CD14-positive monocyte (primary cell): ENCODE measurements around the gene MYO6. TPM values are rescaled to one million over a fixed set of nuclear protein-coding genes. Genes with fewer than 3 reads are reported as not detected.

ENCODE experiments used
- DNase-seq, 3 donors: peaks; one replicate each; pipeline ENCODE4 v3.0.0-alpha.2; 2011 to 2022
- H2AFZ ChIP-seq: 2 replicates; pipeline ENCODE4 v1.6.0; 2012; ENCODE audit warnings: mild to moderate bottlenecking, low read depth, low read length, inconsistent platforms; ENCODE audit not compliant: insufficient read depth, poor library complexity, severe bottlenecking
- H3K27ac ChIP-seq, 2 donors: 1 replicate in 1 of 2; 2 replicates in 1 of 2; pipeline ENCODE4 v1.5.1; 2012 to 2013; ENCODE audit warnings: low read length in 2 of 2, control low read depth in 1 of 2, inconsistent platforms in 1 of 2, low read depth in 1 of 2, mild to moderate bottlenecking in 1 of 2
- H3K27me3 ChIP-seq, 2 donors: one replicate each; pipeline versions ENCODE4 v1.6.0 to v1.6.1; 2011 to 2013; ENCODE audit warnings: low read length in 2 of 2; ENCODE audit not compliant: control insufficient read depth in 2 of 2, insufficient read depth in 2 of 2
- H3K36me3 ChIP-seq, 2 donors: replicated peaks in 1 of 2; 1 replicate in 1 of 2; 2 replicates in 1 of 2; pipeline versions ENCODE4 v1.5.1 to v1.6.1; 2012 to 2013; ENCODE audit warnings: low read length in 2 of 2, control low read depth in 1 of 2, inconsistent platforms in 1 of 2, mild to moderate bottlenecking in 1 of 2; ENCODE audit not compliant: insufficient read depth in 2 of 2, control insufficient read depth in 1 of 2
- H3K4me1 ChIP-seq, 2 donors: 1 replicate in 1 of 2; 2 replicates in 1 of 2; pipeline versions ENCODE4 v1.5.1 to v1.6.1; 2012 to 2013; ENCODE audit warnings: low read length in 2 of 2, control low read depth in 1 of 2, inconsistent platforms in 1 of 2, mild to moderate bottlenecking in 1 of 2, moderate library complexity in 1 of 2; ENCODE audit not compliant: insufficient read depth in 2 of 2, control insufficient read depth in 1 of 2
- H3K4me2 ChIP-seq: replicated peaks from 2 replicates; pipeline ENCODE3; 2012; ENCODE audit warnings: low read length, moderate library complexity, mild to moderate bottlenecking; ENCODE audit not compliant: poor library complexity, severe bottlenecking; ENCODE audit errors: extremely low read depth
- H3K4me3 ChIP-seq, 3 experiments: fragments of 200-600 bp in 1 of 3; sonication (generic) in 1 of 3; replicated peaks in 1 of 3; 1 replicate in 2 of 3; 2 replicates in 1 of 3; pipeline ENCODE4 v1.5.1; 2011 to 2013; ENCODE audit warnings: low read length in 3 of 3, mild to moderate bottlenecking in 3 of 3, control low read depth in 2 of 3, low read depth in 2 of 3, inconsistent platforms in 1 of 3, moderate library complexity in 1 of 3
- H3K79me2 ChIP-seq: 2 replicates; pipeline ENCODE4 v1.6.0; 2012; ENCODE audit warnings: mild to moderate bottlenecking, control low read depth, inconsistent platforms, low read length, moderate library complexity; ENCODE audit not compliant: insufficient read depth
- H3K9ac ChIP-seq: 2 replicates; pipeline ENCODE4 v1.6.0; 2017; ENCODE audit warnings: low read length, mild to moderate bottlenecking; ENCODE audit not compliant: insufficient read depth, poor library complexity, severe bottlenecking
- H3K9me3 ChIP-seq, 2 donors: replicated peaks in 1 of 2; 1 replicate in 1 of 2; 2 replicates in 1 of 2; pipeline versions ENCODE4 v1.5.1 to v1.6.1; 2012 to 2013; ENCODE audit warnings: low read length in 2 of 2, control low read depth in 1 of 2; ENCODE audit not compliant: control insufficient read depth in 1 of 2, insufficient read depth in 1 of 2
- H4K20me1 ChIP-seq: 2 replicates; pipeline ENCODE4 v1.6.0; 2012; ENCODE audit warnings: mild to moderate bottlenecking, low read length, control low read depth, moderate library complexity; ENCODE audit not compliant: insufficient read depth
- H3K27ac Mint-ChIP-seq, 7 donors: one replicate each; pipeline ENCODE4 v1.8.0; 2020; ENCODE audit warnings: mild to moderate bottlenecking in 7 of 7, mixed read lengths in 7 of 7, moderate library complexity in 6 of 7, inconsistent platforms in 2 of 7
- H3K27me3 Mint-ChIP-seq, 3 donors: one replicate each; pipeline ENCODE4 v1.8.0; 2021 to 2022; ENCODE audit warnings: low read depth in 3 of 3, mild to moderate bottlenecking in 3 of 3, mixed read lengths in 3 of 3, moderate library complexity in 3 of 3, inconsistent platforms in 1 of 3
- H3K36me3 Mint-ChIP-seq, 2 donors: one replicate each; pipeline ENCODE4 v1.8.0; 2020; ENCODE audit warnings: mixed read lengths in 2 of 2, inconsistent platforms in 1 of 2, mild to moderate bottlenecking in 1 of 2
- H3K4me1 Mint-ChIP-seq: one replicate; pipeline ENCODE4 v1.8.0; 2020; ENCODE audit warnings: mild to moderate bottlenecking, mixed read lengths
- H3K4me3 Mint-ChIP-seq, 2 donors: one replicate each; pipeline ENCODE4 v1.8.0; 2020; ENCODE audit warnings: mild to moderate bottlenecking in 2 of 2, mixed read lengths in 2 of 2, moderate library complexity in 1 of 2
- H3K9me3 Mint-ChIP-seq, 7 donors: one replicate each; pipeline ENCODE4 v1.8.0; 2020 to 2022; ENCODE audit warnings: mixed read lengths in 7 of 7, mild to moderate bottlenecking in 6 of 7, moderate library complexity in 6 of 7, inconsistent platforms in 2 of 7
- WGBS: methylation state at CpG from one replicate; pipeline ENCODE4 v1.1.5; 2013; ENCODE audit warnings: missing lambda C conversion rate; ENCODE audit not compliant: insufficient coverage; 5-methylcytosine and 5-hydroxymethylcytosine counted together
- intact Hi-C, 2 donors: fragments of 100-400 bp; cut with micrococcal nuclease; formaldehyde crosslinking; loops; one replicate each; pipeline versions ENCODE4 v1.15.0 to v1.15.1; 2023
- polyA plus RNA-seq, 3 donors: library from polyadenylated mRNA; depleted of rRNA in 1 of 3; unstranded in 2 of 3; stranded (reverse) in 1 of 3; fragments of 300-500 nt in 2 of 3; fragments of >200 nt in 1 of 3; fragmentation: Illumina TruSeq in 2 of 3; gene quantifications; 1 replicate in 2 of 3; 2 replicates in 1 of 3; pipeline ENCODE4 v1.2.3, GENCODE V29; 2012 to 2021
- TF ChIP-seq, protein P1 (sequence below): fragments of 200-600 bp; IDR thresholded peaks from one replicate; pipeline ENCODE4 v1.8.0; 2022; ENCODE audit warnings: antibody characterized with exemption, mild to moderate bottlenecking

Gene MYO6
- polyA plus RNA-seq, 3 donors, result not detected

DNA sequence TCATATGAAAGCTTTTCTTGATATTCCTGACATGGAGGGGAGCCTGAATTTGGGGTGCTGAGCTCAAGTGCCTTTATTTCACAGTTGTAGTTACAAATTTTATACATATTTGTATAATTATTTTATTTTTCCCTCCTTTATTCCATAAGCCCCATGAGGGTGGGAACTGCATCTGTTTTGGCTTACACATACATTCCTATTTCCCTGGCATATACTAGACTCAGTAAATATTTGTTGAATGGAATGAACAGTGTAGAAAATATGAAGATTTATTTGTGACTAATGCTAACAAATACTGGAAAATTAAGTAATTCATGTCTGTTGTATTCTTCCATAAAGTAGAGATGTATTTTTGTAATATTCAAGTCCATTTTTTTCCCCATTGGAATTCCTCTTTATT lies 127.1 kb downstream of the MYO6 start:
- Mint-ChIP-seq H3K27me3 (peaks cover 1 to 2% (median 2%) of the 10 kb centered on the region in 3 donors), H3K4me1 (no peaks in the 10 kb centered on the region), H3K9me3 (no peaks in the 10 kb centered on the region), H3K27ac (no peak overlapping the region), H3K4me3 (no peak overlapping the region), H3K36me3 (no peaks in the 10 kb centered on the region)
- no peak overlapping the region for H2AFZ ChIP-seq
- DNase-seq, result no peak
- intact Hi-C loops, result no loop called here
- TF ChIP-seq, protein P1, sequence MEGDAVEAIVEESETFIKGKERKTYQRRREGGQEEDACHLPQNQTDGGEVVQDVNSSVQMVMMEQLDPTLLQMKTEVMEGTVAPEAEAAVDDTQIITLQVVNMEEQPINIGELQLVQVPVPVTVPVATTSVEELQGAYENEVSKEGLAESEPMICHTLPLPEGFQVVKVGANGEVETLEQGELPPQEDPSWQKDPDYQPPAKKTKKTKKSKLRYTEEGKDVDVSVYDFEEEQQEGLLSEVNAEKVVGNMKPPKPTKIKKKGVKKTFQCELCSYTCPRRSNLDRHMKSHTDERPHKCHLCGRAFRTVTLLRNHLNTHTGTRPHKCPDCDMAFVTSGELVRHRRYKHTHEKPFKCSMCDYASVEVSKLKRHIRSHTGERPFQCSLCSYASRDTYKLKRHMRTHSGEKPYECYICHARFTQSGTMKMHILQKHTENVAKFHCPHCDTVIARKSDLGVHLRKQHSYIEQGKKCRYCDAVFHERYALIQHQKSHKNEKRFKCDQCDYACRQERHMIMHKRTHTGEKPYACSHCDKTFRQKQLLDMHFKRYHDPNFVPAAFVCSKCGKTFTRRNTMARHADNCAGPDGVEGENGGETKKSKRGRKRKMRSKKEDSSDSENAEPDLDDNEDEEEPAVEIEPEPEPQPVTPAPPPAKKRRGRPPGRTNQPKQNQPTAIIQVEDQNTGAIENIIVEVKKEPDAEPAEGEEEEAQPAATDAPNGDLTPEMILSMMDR, result no peak
- no peaks in the 10 kb centered on the region for H3K9me3 ChIP-seq
- no peak overlapping the region for H3K9ac ChIP-seq
- H4K20me1 ChIP-seq, result no peaks in the 10 kb centered on the region
- H3K4me1 ChIP-seq, result no peaks in the 10 kb centered on the region
- no peaks in the 10 kb centered on the region for H3K36me3 ChIP-seq
- H3K4me3 ChIP-seq, result no peak overlapping the region
- H3K27ac ChIP-seq, result no peak overlapping the region
- H3K79me2 ChIP-seq, result no peaks in the 10 kb centered on the region
- H3K27me3 ChIP-seq, result no peaks in the 10 kb centered on the region
- no peak overlapping the region for H3K4me2 ChIP-seq

DNA sequence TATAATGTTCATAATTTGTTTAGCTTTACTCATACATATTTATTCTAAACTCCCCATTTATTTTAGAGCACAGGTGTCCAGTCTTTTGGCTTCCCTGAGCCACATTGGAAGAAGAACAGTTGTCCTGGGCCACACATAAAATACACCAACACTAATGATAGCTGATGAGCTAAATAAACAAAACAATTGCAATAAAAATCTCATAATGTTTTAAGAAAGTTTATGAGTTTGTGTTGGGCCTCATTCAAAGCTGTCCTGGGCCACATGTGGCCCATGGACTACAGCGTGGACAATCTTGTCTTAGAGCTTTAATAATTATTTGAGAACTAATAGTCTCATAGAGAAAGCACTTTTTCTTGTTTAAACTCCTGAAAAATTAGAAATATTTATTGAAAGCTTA lies 131.3 kb downstream of the MYO6 start:
- Mint-ChIP-seq H3K27ac (no peak overlapping the region), H3K4me3 (no peak overlapping the region), H3K9me3 (no peaks in the 10 kb centered on the region), H3K4me1 (no peaks in the 10 kb centered on the region), H3K27me3 (no peaks in the 10 kb centered on the region), H3K36me3 (no peaks in the 10 kb centered on the region)
- no peak overlapping the region for H3K9ac ChIP-seq
- H3K79me2 ChIP-seq, result no peaks in the 10 kb centered on the region
- WGBS, result no CpG with 5 or more reads among the region's 1 CpG
- H4K20me1 ChIP-seq, result no peaks in the 10 kb centered on the region
- no peaks in the 10 kb centered on the region for H3K9me3 ChIP-seq
- DNase-seq, result no peak
- TF ChIP-seq, protein P1, result no peak
- H3K4me1 ChIP-seq, result no peaks in the 10 kb centered on the region
- H3K4me3 ChIP-seq, result no peak overlapping the region
- no peak overlapping the region for H3K4me2 ChIP-seq
- no peak overlapping the region for H2AFZ ChIP-seq
- no peaks in the 10 kb centered on the region for H3K36me3 ChIP-seq
- H3K27ac ChIP-seq, result no peak overlapping the region
- no peaks in the 10 kb centered on the region for H3K27me3 ChIP-seq
- intact Hi-C loops, result no loop called here
